H1 (cell line): ENCODE results near the gene CTXN3. TPM values are rescaled to one million over a fixed set of nuclear protein-coding genes. Genes with fewer than 3 reads are reported as not detected.

Experiments used
- CTCF ChIA-PET: fragments of 300-600 bp; sonication (Branson Sonifier 250); formaldehyde crosslinking; loops from one replicate; lab custom pipeline; 2021; ENCODE audit not compliant: partially characterized antibody; lab: Charles Lee
- POLR2A ChIA-PET: fragments of 300-600 bp; sonication (Branson Sonifier 250); formaldehyde crosslinking; loops from one replicate; lab custom pipeline; 2021; ENCODE audit warnings: inconsistent platforms; ENCODE audit not compliant: partially characterized antibody; lab: Charles Lee
- DNase-seq, 2 experiments: peaks; one replicate each; pipeline versions ENCODE4 v3.0.0 to v3.0.0-alpha.2; 2010 to 2022; ENCODE audit warnings: low spot score in 2 of 2, low read depth in 1 of 2, mixed read lengths in 1 of 2
- FAIRE-seq: peaks from 2 replicates; lab custom pipeline; 2011; peaks lifted over from hg19 to GRCh38; lab: Jason Lieb, UNC
- H2AFZ ChIP-seq: 2 replicates; pipeline ENCODE4 v1.8.1; 2012; ENCODE audit warnings: low read length, inconsistent platforms
- H2AK5ac ChIP-seq: 2 replicates; pipeline ENCODE4 v1.6.1; 2013; ENCODE audit warnings: low read depth, low read length
- H2BK120ac ChIP-seq: replicated peaks from 2 replicates; pipeline ENCODE3; 2013; ENCODE audit warnings: low read depth, low read length, inconsistent platforms
- H2BK12ac ChIP-seq: 2 replicates; pipeline ENCODE4 v1.6.1; 2013; ENCODE audit warnings: low read depth, low read length
- H2BK15ac ChIP-seq: 2 replicates; pipeline ENCODE4 v1.6.1; 2013; ENCODE audit warnings: low read length
- H2BK20ac ChIP-seq: 2 replicates; pipeline ENCODE4 v1.6.1; 2013; ENCODE audit warnings: low read length
- H2BK5ac ChIP-seq: 2 replicates; pipeline ENCODE4 v1.6.1; 2013; ENCODE audit warnings: low read depth, low read length
- H3K14ac ChIP-seq: 2 replicates; pipeline ENCODE4 v1.6.1; 2013; ENCODE audit warnings: inconsistent platforms; ENCODE audit not compliant: insufficient read length
- H3K18ac ChIP-seq: 2 replicates; pipeline ENCODE4 v1.6.1; 2013; ENCODE audit warnings: low read length; ENCODE audit errors: extremely low read depth
- H3K23ac ChIP-seq: 2 replicates; pipeline ENCODE4 v1.6.1; 2013; ENCODE audit warnings: inconsistent platforms; ENCODE audit not compliant: insufficient read length
- H3K23me2 ChIP-seq: 2 replicates; pipeline ENCODE4 v1.6.1; 2013; ENCODE audit warnings: low read depth, low read length
- H3K27ac ChIP-seq: 2 replicates; pipeline ENCODE4 v1.6.1; 2011; ENCODE audit warnings: low read depth, low read length, inconsistent platforms
- H3K27me3 ChIP-seq, 4 experiments: replicated peaks in 1 of 4; 1 replicate in 1 of 4; 2 replicates in 3 of 4; pipeline versions ENCODE4 v1.6.1 to v1.8.1; 2011 to 2013; ENCODE audit warnings: low read length in 3 of 4, mild to moderate bottlenecking in 3 of 4, inconsistent platforms in 2 of 4, mixed read lengths in 2 of 4, moderate library complexity in 1 of 4; ENCODE audit not compliant: control insufficient read depth in 3 of 4, insufficient read depth in 3 of 4; ENCODE audit errors: extremely low read depth in 1 of 4
- H3K36me3 ChIP-seq, 4 experiments: 2 replicates each; pipeline versions ENCODE4 v1.6.1 to v1.8.1; 2011 to 2013; ENCODE audit warnings: mild to moderate bottlenecking in 4 of 4, low read length in 3 of 4, moderate library complexity in 2 of 4, control low read depth in 1 of 4, inconsistent platforms in 1 of 4; ENCODE audit not compliant: insufficient read depth in 4 of 4, control insufficient read depth in 2 of 4
- H3K4ac ChIP-seq: replicated peaks from 2 replicates; pipeline ENCODE3; 2013; ENCODE audit warnings: low read length, low read depth, mixed read lengths, inconsistent platforms; ENCODE audit not compliant: insufficient read length
- H3K4me1 ChIP-seq, 4 experiments: replicated peaks in 1 of 4; 1 replicate in 1 of 4; 2 replicates in 3 of 4; pipeline versions ENCODE4 v1.6.1 to v1.8.1; 2011 to 2013; ENCODE audit warnings: low read length in 3 of 4, inconsistent platforms in 2 of 4, mixed read lengths in 1 of 4; ENCODE audit not compliant: insufficient read depth in 4 of 4, control insufficient read depth in 3 of 4
- H3K4me2 ChIP-seq, 2 experiments: 2 replicates each; pipeline versions ENCODE4 v1.6.1 to v1.8.1; 2011 to 2013; ENCODE audit warnings: low read depth in 2 of 2, low read length in 2 of 2, control low read depth in 1 of 2, inconsistent platforms in 1 of 2, mild to moderate bottlenecking in 1 of 2; ENCODE audit not compliant: insufficient read depth in 1 of 2
- H3K4me3 ChIP-seq, 4 experiments: fragments of 200-600, 300-600 bp in 1 of 4; sonication (generic), shearing (Covaris generic), sonication (Bioruptor Twin) in 1 of 4; 2 replicates each; pipeline versions ENCODE4 v1.5.1 to v1.8.1; 2011 to 2016; ENCODE audit warnings: low read length in 4 of 4, low read depth in 3 of 4, control low read depth in 2 of 4, inconsistent platforms in 2 of 4, mild to moderate bottlenecking in 2 of 4, mixed read lengths in 1 of 4, moderate library complexity in 1 of 4; ENCODE audit not compliant: insufficient read depth in 2 of 4; ENCODE audit errors: extremely low read depth in 1 of 4
- H3K56ac ChIP-seq: replicated peaks from 2 replicates; pipeline ENCODE3; 2013; ENCODE audit warnings: low read depth, mild to moderate bottlenecking, mixed read lengths, low read length, inconsistent platforms; ENCODE audit not compliant: insufficient read length
- H3K79me1 ChIP-seq: 2 replicates; pipeline ENCODE4 v1.6.1; 2013; ENCODE audit warnings: low read depth, low read length, control low read depth
- H3K79me2 ChIP-seq, 2 experiments: 2 replicates each; pipeline versions ENCODE4 v1.6.1 to v1.8.1; 2012 to 2013; ENCODE audit warnings: low read length in 2 of 2, mild to moderate bottlenecking in 2 of 2, inconsistent platforms in 1 of 2; ENCODE audit not compliant: insufficient read depth in 2 of 2, control insufficient read depth in 1 of 2
- H3K9ac ChIP-seq, 4 experiments: replicated peaks in 1 of 4; 1 replicate in 1 of 4; 2 replicates in 3 of 4; pipeline versions ENCODE4 v1.6.1 to v1.8.1; 2011 to 2013; ENCODE audit warnings: low read depth in 3 of 4, low read length in 3 of 4, control low read depth in 2 of 4, mild to moderate bottlenecking in 2 of 4, moderate library complexity in 2 of 4, inconsistent platforms in 1 of 4; ENCODE audit errors: extremely low read depth in 1 of 4
- H3K9me3 ChIP-seq, 2 experiments: 2 replicates each; pipeline versions ENCODE4 v1.6.1 to v1.8.1; 2012 to 2013; ENCODE audit warnings: mild to moderate bottlenecking in 2 of 2, moderate library complexity in 2 of 2, control low read depth in 1 of 2, inconsistent platforms in 1 of 2, low read depth in 1 of 2, low read length in 1 of 2, mixed read lengths in 1 of 2; ENCODE audit not compliant: insufficient read depth in 2 of 2
- H4K20me1 ChIP-seq, 2 experiments: replicated peaks in 1 of 2; 2 replicates each; pipeline versions ENCODE3 to v1.8.1; 2011 to 2013; ENCODE audit warnings: inconsistent platforms in 2 of 2, low read length in 2 of 2, mild to moderate bottlenecking in 1 of 2; ENCODE audit not compliant: insufficient read depth in 2 of 2, control insufficient read depth in 1 of 2
- H4K5ac ChIP-seq: 2 replicates; pipeline ENCODE4 v1.6.1; 2013; ENCODE audit warnings: low read length, low read depth, mixed read lengths, inconsistent platforms; ENCODE audit not compliant: insufficient read length
- H4K8ac ChIP-seq: 2 replicates; pipeline ENCODE4 v1.8.0; 2013; ENCODE audit warnings: mild to moderate bottlenecking, moderate library complexity, low read length, inconsistent platforms; ENCODE audit not compliant: insufficient read depth; ENCODE audit errors: extremely low read depth
- H4K91ac ChIP-seq: replicated peaks from 2 replicates; pipeline ENCODE3; 2013; ENCODE audit warnings: low read length, mixed read lengths, inconsistent platforms; ENCODE audit not compliant: insufficient read length
- CTBP2 ChIP-seq: IDR thresholded peaks from 2 replicates; pipeline ENCODE4 v1.7.0; 2011; ENCODE audit warnings: borderline replicate concordance, mild to moderate bottlenecking, moderate library complexity, mixed read lengths, low read length; ENCODE audit not compliant: insufficient read depth, insufficient read length
- CTCF ChIP-seq, 3 experiments: IDR thresholded peaks; 1 replicate in 2 of 3; 2 replicates in 1 of 3; pipeline versions ENCODE4 v1.5.1 to v1.6.1; 2011; ENCODE audit warnings: low read length in 3 of 3, mild to moderate bottlenecking in 3 of 3, inconsistent platforms in 2 of 3, low read depth in 1 of 3, moderate library complexity in 1 of 3; ENCODE audit not compliant: insufficient read depth in 1 of 3; ENCODE audit errors: control extremely low read depth in 1 of 3
- FOSL1 ChIP-seq: IDR thresholded peaks from 2 replicates; pipeline ENCODE4 v1.6.1; 2011; ENCODE audit warnings: mild to moderate bottlenecking, low read depth, low read length, moderate library complexity; ENCODE audit not compliant: insufficient read depth
- KDM4A ChIP-seq: IDR thresholded peaks from one replicate; pipeline ENCODE4 v1.7.1; 2012; ENCODE audit warnings: low read depth, mild to moderate bottlenecking, moderate library complexity, low read length, inconsistent platforms; ENCODE audit not compliant: severe bottlenecking
- NANOG ChIP-seq: IDR thresholded peaks from 2 replicates; pipeline ENCODE4 v1.6.1; 2011; ENCODE audit warnings: low read length, low read depth, mild to moderate bottlenecking, inconsistent platforms; ENCODE audit not compliant: insufficient read depth, poor library complexity, severe bottlenecking
- POLR2AphosphoS5 ChIP-seq: IDR thresholded peaks from 2 replicates; pipeline ENCODE4 v1.6.1; 2011; ENCODE audit warnings: low read depth, low read length
- RAD21 ChIP-seq, 2 experiments: IDR thresholded peaks in 1 of 2; conservative IDR thresholded peaks in 1 of 2; 2 replicates each; pipeline ENCODE4 v1.6.1; 2011; ENCODE audit warnings: low read depth in 2 of 2, low read length in 2 of 2, improper control_type of control experiment in 1 of 2, inconsistent platforms in 1 of 2, mild to moderate bottlenecking in 1 of 2, moderate library complexity in 1 of 2
- SAP30 ChIP-seq: fragments of 300-600 bp; sonication (generic); IDR thresholded peaks from 2 replicates; pipeline ENCODE4 v1.7.1; 2012; ENCODE audit warnings: low read length, moderate library complexity, mild to moderate bottlenecking, inconsistent platforms; ENCODE audit not compliant: insufficient read depth, insufficient replicate concordance
- SP4 ChIP-seq: IDR thresholded peaks from 2 replicates; pipeline ENCODE4 v1.6.1; 2012; ENCODE audit warnings: low read length, inconsistent platforms
- SUZ12 ChIP-seq: fragments of 200-600 bp; sonication (generic); IDR thresholded peaks from 2 replicates; pipeline ENCODE4 v1.6.1; 2012; ENCODE audit warnings: mild to moderate bottlenecking, inconsistent platforms, low read length, moderate library complexity, mixed read lengths
- WGBS, 2 experiments: shearing (Covaris generic) in 1 of 2; methylation state at CpG; one replicate each; pipeline versions ENCODE4 v1.1.6 to v1.1.7; 2013 to 2015; ENCODE audit warnings: low lambda C conversion rate in 2 of 2, mixed read lengths in 2 of 2, inconsistent platforms in 1 of 2, low coverage in 1 of 2, missing lambda C conversion rate in 1 of 2; ENCODE audit not compliant: insufficient replicate concordance in 2 of 2, insufficient coverage in 1 of 2, insufficient read length in 1 of 2; ENCODE audit errors: extremely low coverage in 1 of 2, missing lambda C conversion rate in 1 of 2; 5-methylcytosine and 5-hydroxymethylcytosine counted together
- polyA plus RNA-seq, 7 experiments: library from polyadenylated mRNA; depleted of rRNA in 3 of 7; stranded (reverse) in 5 of 7; unstranded in 2 of 7; fragments of >200 nt in 5 of 7; fragments of 200-250 nt in 2 of 7; gene quantifications; 1 replicate in 5 of 7; 2 replicates in 1 of 7; 4 replicates in 1 of 7; pipeline versions ENCODE4 v1.2.1 to v1.2.3, GENCODE V29; 2011 to 2013; ENCODE audit warnings: missing spikeins in 2 of 7, mixed read lengths in 2 of 7
- total RNA-seq: library from RNA; stranded (reverse); fragmentation: NEBNext Ultra II Directional; extraction: Animal tissue kit (Norgen Biotek cat#: 25700); gene quantifications from 2 replicates; pipeline ENCODE4 v1.2.1, GENCODE V29; 2021

Gene CTXN3
- total and polyA plus RNA-seq, 2 of the 8 experiments (the other 6 are each of a cell fraction or from before 2014, with no cell fraction given), result 0.05 TPM; not detected in 1

- H3K27me3 ChIP-seq, result no peaks in the 10 kb centered on the region
- DNase-seq, result peak in 1 of 2 experiments; percentile 35
- 92% methylated on average over 3 of the region's 3 CpGs; no CpG with 5 or more reads in 1 of the 2 experiments for WGBS, 2 experiments
- TF ChIP-seq SUZ12 (no peak), KDM4A (no peak), CTBP2 (no peak), FOSL1 (no peak), SP4 (no peak), SAP30 (no peak), CTCF (IDR thresholded peaks at IDR 0.05; ENCODE audit: control extremely low read depth in 1 of 3, insufficient read depth in 1 of 3, low read depth in 1 of 3, low read length in 3 of 3) (peak in 2 of 3 experiments; percentile 7 to 42; a peak in 3 of 4 replicates), NANOG (no peak), RAD21 (IDR thresholded peaks at IDR 0.05 in 1 of 2, conservative IDR thresholded peaks at IDR 0.05 in 1 of 2; ENCODE audit: low read depth in 2 of 2, low read length in 2 of 2) (peak in 1 of 2 experiments; percentile 20; a peak in 1 of 4 replicates), POLR2AphosphoS5 (no peak)
Observed at GRCh38 chr5:127602481-127602880, 46.4 kb upstream of the CTXN3 start.

More at GRCh38 chr5:127602481-127602880, 46.4 kb upstream of the CTXN3 start:
- no peaks in the 10 kb centered on the region for H3K23me2 ChIP-seq
- H3K14ac ChIP-seq, result no peak overlapping the region
- H3K27ac ChIP-seq, result no peak overlapping the region
- no peak overlapping the region for H3K23ac ChIP-seq
- no peaks in the 10 kb centered on the region for H3K36me3 ChIP-seq
- no peak overlapping the region for H2BK12ac ChIP-seq
- ChIA-PET POLR2A (no interaction called here), CTCF (interaction anchor here (0.9 to 2.4 kb wide), 12 partner anchors 10 to 272 kb away, joined by 3 to 11 read pairs (median 4); no protein-coding TSS in a partner anchor)
- no peaks in the 10 kb centered on the region for H3K79me2 ChIP-seq
- FAIRE-seq, result peak; percentile 58
- no peak overlapping the region for H3K4me3 ChIP-seq
- no peak overlapping the region for H2BK120ac ChIP-seq
- H4K8ac ChIP-seq, result no peak overlapping the region
- no peak overlapping the region for H2BK20ac ChIP-seq
- no peak overlapping the region for H2BK15ac ChIP-seq
- H3K9me3 ChIP-seq, result no peaks in the 10 kb centered on the region
- no peaks in the 10 kb centered on the region for H3K79me1 ChIP-seq
- H3K18ac ChIP-seq, result no peak overlapping the region
- H4K5ac ChIP-seq, result no peak overlapping the region
- peaks cover 0 to 8% (median 0%) of the 10 kb centered on the region in 4 experiments; a peak in 1 of 7 replicates for H3K4me1 ChIP-seq
- no peak overlapping the region for H2AK5ac ChIP-seq
- H4K91ac ChIP-seq, result no peak overlapping the region
- H3K9ac ChIP-seq, result no peak overlapping the region
- H3K56ac ChIP-seq, result no peak overlapping the region
- H4K20me1 ChIP-seq, result no peaks in the 10 kb centered on the region
- H2BK5ac ChIP-seq, result no peak overlapping the region
- no peak overlapping the region for H2AFZ ChIP-seq
- no peak overlapping the region for H3K4me2 ChIP-seq
- H3K4ac ChIP-seq, result no peak overlapping the region
